ENCODE results near the gene FADD.

FADD gene

GRCh38 chr11:70240337-70240736 is 37.2 kb downstream of the FADD start:
- no peak for DNase-seq

- DNase-seq, result no peak
Measured at GRCh38 chr11:70241709-70242108, 38.6 kb downstream of the FADD start.

DNA sequence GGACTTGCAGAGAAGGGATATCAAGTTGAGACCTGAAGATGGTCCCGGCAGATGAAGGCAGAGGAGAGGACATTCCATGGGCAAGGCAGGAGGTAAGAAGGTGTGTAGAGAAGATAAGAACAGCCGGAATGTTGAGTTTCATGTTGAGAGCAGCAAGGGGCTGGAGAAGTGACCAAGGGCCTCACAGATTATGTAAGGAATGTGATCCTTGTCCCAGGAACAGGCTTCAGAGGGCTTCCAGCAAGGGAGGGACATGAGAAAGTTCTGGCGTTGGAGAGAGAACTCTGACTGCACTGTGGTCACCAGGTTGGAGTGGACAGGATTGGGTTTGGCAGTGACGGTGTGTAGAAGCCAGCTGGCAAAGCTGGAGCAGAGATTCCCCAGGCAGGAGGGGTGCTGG is 39.8 kb downstream of the FADD start:
- no peak for DNase-seq

- DNase-seq, result no peak
Measured at GRCh38 chr11:70243912-70244652, 41.0 kb downstream of the FADD start.

- no peak for DNase-seq
Measured at GRCh38 chr11:70244698-70245097, 41.6 kb downstream of the FADD start.

GRCh38 chr11:70246196-70246595 is 43.1 kb downstream of the FADD start:
- no peak for DNase-seq

- DNase-seq, result no peak
Measured at GRCh38 chr11:70247042-70247709, 44.1 kb downstream of the FADD start.

DNA sequence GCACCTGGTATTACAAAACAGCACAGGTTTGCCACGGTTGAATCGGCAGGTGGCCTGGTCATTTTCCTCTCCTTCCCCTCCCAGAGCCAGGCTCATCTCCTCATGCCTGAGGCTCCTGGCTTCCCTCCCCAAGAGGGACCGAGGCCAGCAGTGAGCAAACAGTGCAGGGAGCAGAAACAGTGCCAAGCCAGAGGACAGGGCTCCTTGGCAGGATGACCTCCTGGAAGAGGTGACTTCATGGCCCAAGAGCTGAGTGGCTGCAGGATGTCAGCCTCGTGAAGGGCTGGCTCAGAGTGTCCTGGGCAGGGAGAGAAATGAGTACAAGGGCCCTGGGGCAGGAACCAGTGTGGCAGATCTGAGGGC is 44.6 kb downstream of the FADD start:
- no peak for DNase-seq

- no peak for DNase-seq
Measured at GRCh38 chr11:70250876-70251658, 48.0 kb downstream of the FADD start.

GRCh38 chr11:70251659-70252321 is 48.7 kb downstream of the FADD start:
- DNase-seq, result no peak

DNA sequence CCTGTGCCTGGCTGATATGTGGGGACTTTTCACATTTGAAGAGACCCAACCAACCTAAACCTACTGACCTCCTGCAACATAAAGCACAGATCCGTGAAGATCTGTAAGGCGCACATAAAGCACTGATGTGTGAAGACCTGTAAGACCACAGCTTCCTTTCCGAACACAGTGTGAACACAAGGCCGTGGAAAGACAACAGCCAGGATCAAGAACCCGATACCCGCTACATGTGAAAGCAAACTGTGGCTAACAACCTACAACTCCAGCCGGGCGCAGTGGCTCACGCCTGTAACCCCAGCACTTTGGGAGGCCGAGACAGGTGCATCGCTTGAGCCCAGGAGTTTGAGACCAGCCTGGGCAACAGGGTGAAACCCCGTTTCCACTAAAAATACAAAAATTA is 49.7 kb downstream of the FADD start:
- no peak for DNase-seq

DNA sequence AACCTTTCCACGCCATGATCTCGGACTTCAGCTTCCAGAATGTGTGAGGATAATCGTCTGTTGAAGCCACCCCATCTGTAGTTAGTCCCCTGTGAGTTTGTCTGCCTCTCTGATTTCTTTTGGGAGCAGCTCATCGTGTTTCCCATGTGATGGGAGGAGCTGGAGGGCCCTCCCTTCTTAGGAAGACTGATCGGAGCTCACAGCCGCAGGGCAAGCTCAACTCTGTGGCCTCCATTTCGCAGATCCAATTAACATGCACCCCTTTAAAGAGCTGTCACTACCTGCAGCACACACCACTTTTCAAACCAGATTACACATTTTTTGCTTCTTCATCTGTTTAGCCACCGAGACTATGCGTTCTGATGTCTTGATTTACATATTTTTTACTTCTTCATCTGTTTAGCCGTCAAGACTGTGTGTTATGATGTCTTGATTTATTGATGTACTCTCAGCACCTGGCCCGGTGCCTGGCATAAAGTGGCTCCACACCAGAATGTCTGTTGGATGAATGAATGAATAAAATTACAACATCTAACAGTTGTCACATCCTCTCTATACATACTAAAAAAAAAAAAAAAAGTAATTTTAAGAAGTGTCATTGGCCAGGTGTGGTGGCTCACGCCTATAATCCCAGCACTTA is 52.5 kb downstream of the FADD start:
- DNase-seq, result no peak
